Measurements from ENCODE around the gene LATS2.

DNA sequence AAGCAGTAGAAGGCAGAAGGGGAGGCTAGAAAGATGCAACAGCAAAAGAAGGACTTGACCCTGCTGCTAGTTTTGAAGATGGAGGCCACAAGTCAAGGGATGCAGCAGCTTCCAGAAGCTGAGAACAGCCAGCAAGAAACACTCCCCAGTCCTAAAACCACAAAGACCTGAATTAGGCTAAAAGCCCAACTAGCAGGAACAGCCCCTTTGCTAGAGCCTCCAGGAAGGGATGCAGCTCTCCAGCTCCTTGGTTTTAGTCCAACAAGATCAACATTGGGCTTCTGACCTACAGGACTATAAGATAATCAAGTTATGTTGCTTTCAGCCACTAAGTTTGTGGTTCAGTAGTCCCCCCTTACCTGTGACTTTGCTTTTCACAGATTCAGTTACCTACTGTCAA is 10.5 kb upstream of the LATS2 start:
- TF ChIP-seq, protein P1, sequence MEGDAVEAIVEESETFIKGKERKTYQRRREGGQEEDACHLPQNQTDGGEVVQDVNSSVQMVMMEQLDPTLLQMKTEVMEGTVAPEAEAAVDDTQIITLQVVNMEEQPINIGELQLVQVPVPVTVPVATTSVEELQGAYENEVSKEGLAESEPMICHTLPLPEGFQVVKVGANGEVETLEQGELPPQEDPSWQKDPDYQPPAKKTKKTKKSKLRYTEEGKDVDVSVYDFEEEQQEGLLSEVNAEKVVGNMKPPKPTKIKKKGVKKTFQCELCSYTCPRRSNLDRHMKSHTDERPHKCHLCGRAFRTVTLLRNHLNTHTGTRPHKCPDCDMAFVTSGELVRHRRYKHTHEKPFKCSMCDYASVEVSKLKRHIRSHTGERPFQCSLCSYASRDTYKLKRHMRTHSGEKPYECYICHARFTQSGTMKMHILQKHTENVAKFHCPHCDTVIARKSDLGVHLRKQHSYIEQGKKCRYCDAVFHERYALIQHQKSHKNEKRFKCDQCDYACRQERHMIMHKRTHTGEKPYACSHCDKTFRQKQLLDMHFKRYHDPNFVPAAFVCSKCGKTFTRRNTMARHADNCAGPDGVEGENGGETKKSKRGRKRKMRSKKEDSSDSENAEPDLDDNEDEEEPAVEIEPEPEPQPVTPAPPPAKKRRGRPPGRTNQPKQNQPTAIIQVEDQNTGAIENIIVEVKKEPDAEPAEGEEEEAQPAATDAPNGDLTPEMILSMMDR (IDR thresholded peaks at IDR 0.05): no peak
- TF ChIP-seq POLR2A (IDR thresholded peaks at IDR 0.05): no peak
